ENCODE results near the gene EIF3CL. TPM values are rescaled to one million over a fixed set of nuclear protein-coding genes. Genes with fewer than 3 reads are reported as not detected.
"Not testable (repeated sequence)": the region's sequence is repeated elsewhere in the genome, so short reads cannot be mapped to it uniquely, and the experiment has no call there.

The EIF3CL gene
- total RNA-seq, 6 experiments from 2014 or later, result 0.07 to 146 (median 19.7) TPM

GRCh38 chr16:28338230-28338629 is 65.4 kb downstream of the EIF3CL start:
- ATAC-seq; H3K9me3 ChIP-seq; H3K27ac ChIP-seq; H3K27me3 ChIP-seq; H3K4me1 ChIP-seq; intact Hi-C loops (cut with DNase I); H3K36me3 ChIP-seq; H3K4me3 ChIP-seq; DNase-seq: not testable (repeated sequence)
- 73% methylated on average over 5 of the region's 6 CpGs for WGBS (ENCODE audit: insufficient coverage, low coverage, low lambda C conversion rate, missing lambda C conversion rate)

GRCh38 chr16:28336940-28337710 is 66.5 kb downstream of the EIF3CL start:
- H3K9me3 ChIP-seq; DNase-seq; H3K4me3 ChIP-seq; H3K36me3 ChIP-seq; H3K27ac ChIP-seq; intact Hi-C loops (cut with DNase I); H3K4me1 ChIP-seq; H3K27me3 ChIP-seq; ATAC-seq: not testable (repeated sequence)
- WGBS (ENCODE audit: insufficient coverage, low coverage, low lambda C conversion rate, missing lambda C conversion rate), result 71% methylated on average over 3 of the region's 5 CpGs

GRCh38 chr16:28335678-28336077 is 68.0 kb downstream of the EIF3CL start:
- intact Hi-C loops (cut with DNase I); H3K27ac ChIP-seq; H3K4me3 ChIP-seq; H3K4me1 ChIP-seq; H3K36me3 ChIP-seq; H3K27me3 ChIP-seq; DNase-seq; H3K9me3 ChIP-seq; ATAC-seq: not testable (repeated sequence)
- 80% methylated on average over 3 of the region's 8 CpGs for WGBS (ENCODE audit: insufficient coverage, low coverage, low lambda C conversion rate, missing lambda C conversion rate)

GRCh38 chr16:28332632-28333031 is 71.0 kb downstream of the EIF3CL start:
- ATAC-seq; H3K27ac ChIP-seq; H3K36me3 ChIP-seq; DNase-seq; H3K9me3 ChIP-seq; H3K4me3 ChIP-seq; intact Hi-C loops (cut with DNase I); H3K4me1 ChIP-seq; H3K27me3 ChIP-seq: not testable (repeated sequence)
- whole genome bisulfite sequencing (ENCODE audit: insufficient coverage, low coverage, low lambda C conversion rate, missing lambda C conversion rate), result 29% methylated on average over 1 of the region's 6 CpGs

GRCh38 chr16:28330981-28331380 is 72.7 kb downstream of the EIF3CL start:
- H3K27me3 ChIP-seq; H3K4me1 ChIP-seq; H3K36me3 ChIP-seq; H3K9me3 ChIP-seq; ATAC-seq; H3K27ac ChIP-seq; DNase-seq; H3K4me3 ChIP-seq; intact Hi-C loops (cut with DNase I): not testable (repeated sequence)
- WGBS (ENCODE audit: insufficient coverage, low coverage, low lambda C conversion rate, missing lambda C conversion rate), result 91% methylated on average over 1 of the region's 2 CpGs

GRCh38 chr16:28330232-28330631 is 73.4 kb downstream of the EIF3CL start:
- H3K27me3 ChIP-seq; intact Hi-C loops (cut with DNase I); H3K9me3 ChIP-seq; H3K4me3 ChIP-seq; H3K27ac ChIP-seq; H3K4me1 ChIP-seq; H3K36me3 ChIP-seq; DNase-seq: not testable (repeated sequence)
- ATAC-seq, result peak in 1 of 4 donors; percentile 49
- WGBS (ENCODE audit: insufficient coverage, low coverage, low lambda C conversion rate, missing lambda C conversion rate), result 40% methylated on average over 1 of the region's 9 CpGs

Small RNAs within 50 kb of the gene (microRNA-seq; reads per million reads assigned to microRNA genes)
- 0 reads per million in 2 donors for gene MIR6862-1

Small RNAs within 50 kb of the gene (small RNA-seq; reads per million reads assigned to genes)
- 0 reads per million in 2 experiments for gene AC138904.2
- gene MIR6862-1, result 0 reads per million in 2 experiments

Other genes with a start within 250 kb of the EIF3CL start
- gene XPO6, start 191.9 kb downstream of the EIF3CL start, total RNA-seq, result 10 to 100 TPM; 41.8 to 62.1 (median 51.3) TPM
- gene SBK1, start 111.3 kb downstream of the EIF3CL start, total RNA-seq, result under 1 TPM; 0.04 to 0.12 (median 0.07) TPM
- 1 to 10 TPM in 1 of 6 experiments, under 1 TPM in 3, not detected in 2; 0.47 to 2.4 (median 0.72) TPM for gene NPIPB6, start 40.3 kb downstream of the EIF3CL start, total RNA-seq
- not detected for gene NPIPB7, start 68.5 kb upstream of the EIF3CL start, total RNA-seq
- 10 to 100 TPM; 16.5 to 47.8 (median 30.7) TPM for gene CLN3, start 88.2 kb upstream of the EIF3CL start, total RNA-seq
- gene APOBR, start 90.8 kb upstream of the EIF3CL start, total RNA-seq, result 1 to 10 TPM in 4 of 6 experiments, under 1 TPM in 2; 0.57 to 2.2 (median 1.5) TPM
- 10 to 100 TPM in 1 of 6 experiments, 1 to 10 TPM in 5; 1.1 to 13.9 (median 3.3) TPM for gene IL27, start 103.0 kb upstream of the EIF3CL start, total RNA-seq
- 100 to 1,000 TPM in 2 of 6 experiments, 10 to 100 TPM in 4; 33.4 to 188 (median 80.7) TPM for gene NUPR1, start 135.1 kb upstream of the EIF3CL start, total RNA-seq
- gene SGF29, start 150.1 kb upstream of the EIF3CL start, total RNA-seq, result 10 to 100 TPM; 14.5 to 17.9 (median 15.4) TPM
- 10 to 100 TPM; 10.1 to 48.3 (median 18.0) TPM for gene SULT1A2, start 193.2 kb upstream of the EIF3CL start, total RNA-seq
- gene SULT1A1, start 206.2 kb upstream of the EIF3CL start, total RNA-seq, result 100 to 1,000 TPM; 132 to 335 (median 207) TPM
- 1 to 10 TPM in 1 of 6 experiments, under 1 TPM in 2, not detected in 3; 0.89 to 2.1 (median 0.93) TPM for gene NPIPB8, start 234.2 kb upstream of the EIF3CL start, total RNA-seq

Data from right lobe of liver (tissue), 6 donors.